Stomach (tissue), 4 donors: ENCODE data around the gene IPO7.

Source experiments
- EP300 ChIP-seq: sonication (generic); formaldehyde crosslinking; IDR thresholded peaks from one replicate; pipeline ENCODE4 v1.6.1; 2017; ENCODE audit warnings: antibody characterized with exemption
- POLR2AphosphoS5 ChIP-seq, 3 donors: sonication (generic); formaldehyde crosslinking; IDR thresholded peaks; one replicate each; pipeline ENCODE4 v1.6.1; 2016; ENCODE audit warnings: antibody characterized with exemption in 3 of 3
- TF ChIP-seq, protein P1 (sequence below), 7 experiments: fragments of 450-650 bp in 4 of 7; fragments of 200-600 bp in 3 of 7; sonication (generic) in 3 of 7; IDR thresholded peaks; one replicate each; pipeline ENCODE4 v1.5.1; 2016 to 2019; ENCODE audit warnings: antibody characterized with exemption in 7 of 7, control low read depth in 2 of 7, mild to moderate bottlenecking in 1 of 7

DNA sequence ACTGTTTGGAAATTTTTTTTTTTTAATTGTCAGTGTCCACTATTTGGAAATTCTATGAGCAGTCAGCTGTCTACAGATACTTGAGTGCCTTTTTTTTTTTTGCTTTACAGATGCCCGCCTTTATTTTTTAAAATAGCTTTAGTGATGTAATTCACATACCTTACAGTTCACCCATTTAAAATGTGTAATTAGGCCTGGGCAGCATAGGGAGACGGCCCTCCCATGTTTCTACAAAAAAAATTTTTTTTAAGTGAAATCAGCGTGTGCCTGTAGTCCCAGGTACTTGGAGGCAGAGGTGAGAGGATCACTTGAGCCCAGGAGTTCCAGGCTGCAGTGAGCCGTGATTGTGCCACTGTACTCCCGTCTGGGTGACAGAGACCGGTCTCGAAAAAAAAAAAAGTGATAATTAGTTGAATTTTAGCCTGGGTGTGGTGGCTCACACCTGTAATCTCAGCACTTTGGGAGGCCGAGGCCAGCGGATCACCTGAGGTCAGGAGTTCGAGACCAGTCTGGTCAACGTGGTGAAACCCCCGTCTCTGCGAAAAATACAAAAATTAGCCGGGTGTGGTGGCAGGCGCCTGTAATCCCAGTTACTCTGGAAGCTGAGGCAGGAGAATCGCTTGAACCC lies 77.8 kb downstream of the IPO7 start:
- TF ChIP-seq, protein P1, sequence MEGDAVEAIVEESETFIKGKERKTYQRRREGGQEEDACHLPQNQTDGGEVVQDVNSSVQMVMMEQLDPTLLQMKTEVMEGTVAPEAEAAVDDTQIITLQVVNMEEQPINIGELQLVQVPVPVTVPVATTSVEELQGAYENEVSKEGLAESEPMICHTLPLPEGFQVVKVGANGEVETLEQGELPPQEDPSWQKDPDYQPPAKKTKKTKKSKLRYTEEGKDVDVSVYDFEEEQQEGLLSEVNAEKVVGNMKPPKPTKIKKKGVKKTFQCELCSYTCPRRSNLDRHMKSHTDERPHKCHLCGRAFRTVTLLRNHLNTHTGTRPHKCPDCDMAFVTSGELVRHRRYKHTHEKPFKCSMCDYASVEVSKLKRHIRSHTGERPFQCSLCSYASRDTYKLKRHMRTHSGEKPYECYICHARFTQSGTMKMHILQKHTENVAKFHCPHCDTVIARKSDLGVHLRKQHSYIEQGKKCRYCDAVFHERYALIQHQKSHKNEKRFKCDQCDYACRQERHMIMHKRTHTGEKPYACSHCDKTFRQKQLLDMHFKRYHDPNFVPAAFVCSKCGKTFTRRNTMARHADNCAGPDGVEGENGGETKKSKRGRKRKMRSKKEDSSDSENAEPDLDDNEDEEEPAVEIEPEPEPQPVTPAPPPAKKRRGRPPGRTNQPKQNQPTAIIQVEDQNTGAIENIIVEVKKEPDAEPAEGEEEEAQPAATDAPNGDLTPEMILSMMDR (IDR thresholded peaks at IDR 0.05): no peak
- TF ChIP-seq EP300 (no peak), POLR2AphosphoS5 (IDR thresholded peaks at IDR 0.05) (no peak)
